ENCODE results near the gene SEC24A.

- TF ChIP-seq EZH2 (IDR thresholded peaks at IDR 0.05; ENCODE audit: insufficient read depth, poor library complexity, severe bottlenecking) = no peak
- TF ChIP-seq EZH2phosphoT487 (IDR thresholded peaks at IDR 0.05; ENCODE audit: insufficient read depth, low read depth) = no peak
These were observed 22.1 kb upstream of the SEC24A start for GRCh38 chr5:134626369-134627014.
